Caco-2 (cell line): ENCODE measurements around the gene GPR3. TPM values are rescaled to one million over a fixed set of nuclear protein-coding genes. Genes with fewer than 3 reads are reported as not detected.

ENCODE experiments used
- BruUV-seq: library from RNA; stranded (reverse); fragments of 400-500 nt; replicated peaks from 2 replicates; lab custom pipeline; 2021; lab: Mats Ljungman, UMichigan
- CTCF ChIA-PET: fragments of 300-600 bp; sonication (Branson Sonifier 250); formaldehyde crosslinking; loops from one replicate; lab custom pipeline; 2022; ENCODE audit warnings: antibody characterized with exemption; lab: Charles Lee
- POLR2A ChIA-PET: fragments of 300-600 bp; sonication (Branson Sonifier 250); formaldehyde crosslinking; loops from one replicate; lab custom pipeline; 2022; ENCODE audit warnings: antibody characterized with exemption; lab: Charles Lee
- DNase-seq, 2 experiments: peaks; one replicate each; pipeline versions ENCODE4 v3.0.0 to v3.0.0-alpha.2; 2020 to 2022
- H3K27me3 ChIP-seq: replicated peaks from 2 replicates; pipeline ENCODE4 v1.6.0; 2011; ENCODE audit warnings: low read length; ENCODE audit not compliant: control insufficient read depth, insufficient read depth
- H3K36me3 ChIP-seq: 2 replicates; pipeline ENCODE4 v1.5.1; 2011; ENCODE audit warnings: low read length; ENCODE audit not compliant: control insufficient read depth, insufficient read depth
- H3K4me1 ChIP-seq: fragments of 250-450 bp; sonication (Bioruptor Pico); 2 replicates; pipeline ENCODE4 v1.5.1; 2020; ENCODE audit warnings: mild to moderate bottlenecking
- H3K4me3 ChIP-seq: 2 replicates; pipeline ENCODE4 v1.5.1; 2011; ENCODE audit warnings: low read depth, mild to moderate bottlenecking, control low read depth, low read length
- H3K9me3 ChIP-seq: fragments of 250-450 bp; sonication (Bioruptor Pico); 2 replicates; pipeline ENCODE4 v1.5.1; 2020; ENCODE audit warnings: mild to moderate bottlenecking, moderate library complexity
- H3K27ac Mint-ChIP-seq: one replicate; pipeline ENCODE4 v1.8.0; 2022; ENCODE audit warnings: mixed read lengths; ENCODE audit not compliant: unreplicated experiment
- H3K27me3 Mint-ChIP-seq: one replicate; pipeline ENCODE4 v1.8.0; 2022; ENCODE audit warnings: mixed read lengths; ENCODE audit not compliant: insufficient read depth, unreplicated experiment
- H3K36me3 Mint-ChIP-seq: one replicate; pipeline ENCODE4 v1.8.0; 2022; ENCODE audit warnings: mild to moderate bottlenecking, mixed read lengths; ENCODE audit not compliant: insufficient read depth, unreplicated experiment
- H3K4me1 Mint-ChIP-seq: one replicate; pipeline ENCODE4 v1.8.0; 2022; ENCODE audit warnings: low read depth, mixed read lengths; ENCODE audit not compliant: unreplicated experiment
- H3K4me3 Mint-ChIP-seq: one replicate; pipeline ENCODE4 v1.8.0; 2022; ENCODE audit warnings: mild to moderate bottlenecking, moderate library complexity, mixed read lengths; ENCODE audit not compliant: unreplicated experiment
- H3K9me3 Mint-ChIP-seq: one replicate; pipeline ENCODE4 v1.8.0; 2022; ENCODE audit warnings: mixed read lengths; ENCODE audit not compliant: unreplicated experiment
- intact Hi-C: fragments of 100-400 bp; cut with micrococcal nuclease; formaldehyde crosslinking; loops from one replicate; pipeline ENCODE4 v1.10.0; 2022; ENCODE audit not compliant: unreplicated experiment
- total RNA-seq: library from RNA; stranded (reverse); gene quantifications from 2 replicates; pipeline ENCODE4 v1.2.3, GENCODE V29; 2022
- TF ChIP-seq, protein P1 (sequence below), 2 experiments: fragments of 200-600 bp in 1 of 2; IDR thresholded peaks; 1 replicate in 1 of 2; 2 replicates in 1 of 2; pipeline versions ENCODE4 v1.5.1 to v1.8.0; 2011 to 2022; ENCODE audit warnings: antibody characterized with exemption in 1 of 2, control low read depth in 1 of 2, inconsistent platforms in 1 of 2, low read depth in 1 of 2, low read length in 1 of 2, mild to moderate bottlenecking in 1 of 2, moderate library complexity in 1 of 2; ENCODE audit not compliant: insufficient read depth in 1 of 2, severe bottlenecking in 1 of 2, unreplicated experiment in 1 of 2

GPR3 gene
- total RNA-seq, 1 experiment from 2014 or later = 0.91 TPM

DNA sequence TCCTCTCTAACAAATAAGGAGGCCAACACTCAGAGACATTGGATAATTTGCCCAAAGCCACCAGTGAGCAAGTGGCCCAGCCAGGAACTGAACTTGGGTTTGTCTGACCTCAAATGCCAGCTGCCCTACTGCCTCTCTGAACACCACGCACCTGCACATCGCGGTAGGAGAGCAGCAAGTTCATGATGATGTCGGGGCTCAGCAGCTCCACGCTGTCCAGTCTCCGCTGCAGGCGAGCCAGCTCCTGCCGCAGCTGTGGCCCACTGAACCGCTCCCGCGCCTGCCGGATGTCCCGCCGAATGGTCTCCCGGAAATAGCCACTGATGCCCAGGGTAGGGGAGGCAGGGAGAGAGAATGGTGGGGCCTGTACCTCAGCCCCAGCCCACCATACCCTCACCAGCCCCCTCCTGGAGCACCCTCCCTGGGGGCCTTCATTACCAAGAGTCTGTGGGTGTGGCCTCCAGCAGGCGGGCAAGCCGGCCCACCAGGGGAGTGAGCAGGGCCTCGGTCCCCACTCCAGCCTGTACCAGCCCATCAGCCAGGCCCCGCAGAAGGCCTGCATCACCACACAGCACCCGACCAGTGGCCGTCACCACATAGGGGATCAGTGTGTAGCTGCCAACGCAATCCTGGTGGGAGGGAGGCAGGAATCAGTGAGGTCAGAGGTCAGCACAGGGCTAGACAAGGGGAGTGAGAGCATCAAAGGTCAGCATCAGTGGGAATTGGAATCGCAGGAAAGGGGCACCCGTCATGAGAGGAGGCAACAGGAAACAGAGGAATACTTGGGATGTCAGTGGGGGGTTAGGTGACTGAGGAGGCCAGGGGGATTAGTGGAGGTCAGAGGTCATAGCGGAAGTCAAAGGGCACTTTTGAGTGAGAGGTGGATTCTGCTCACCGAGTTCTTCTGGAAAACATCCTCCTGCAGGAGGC lies 28.4 kb upstream of the GPR3 start:
- Mint-ChIP-seq H3K4me3 (peak overlapping the region; percentile 53), H3K36me3 (peaks cover 12% of the 10 kb centered on the region), H3K27ac (no peak overlapping the region), H3K27me3 (no peaks in the 10 kb centered on the region), H3K4me1 (peaks cover 7% of the 10 kb centered on the region), H3K9me3 (no peaks in the 10 kb centered on the region)
- Histone ChIP-seq H3K4me3 (no peak overlapping the region), H3K27me3 (no peaks in the 10 kb centered on the region), H3K36me3 (no peaks in the 10 kb centered on the region), H3K4me1 (peaks cover 16% of the 10 kb centered on the region), H3K9me3 (no peaks in the 10 kb centered on the region)
- ChIA-PET POLR2A (no interaction called here), CTCF (no interaction called here)
- no TSS peak for BruUV-seq
- TF ChIP-seq, protein P1, sequence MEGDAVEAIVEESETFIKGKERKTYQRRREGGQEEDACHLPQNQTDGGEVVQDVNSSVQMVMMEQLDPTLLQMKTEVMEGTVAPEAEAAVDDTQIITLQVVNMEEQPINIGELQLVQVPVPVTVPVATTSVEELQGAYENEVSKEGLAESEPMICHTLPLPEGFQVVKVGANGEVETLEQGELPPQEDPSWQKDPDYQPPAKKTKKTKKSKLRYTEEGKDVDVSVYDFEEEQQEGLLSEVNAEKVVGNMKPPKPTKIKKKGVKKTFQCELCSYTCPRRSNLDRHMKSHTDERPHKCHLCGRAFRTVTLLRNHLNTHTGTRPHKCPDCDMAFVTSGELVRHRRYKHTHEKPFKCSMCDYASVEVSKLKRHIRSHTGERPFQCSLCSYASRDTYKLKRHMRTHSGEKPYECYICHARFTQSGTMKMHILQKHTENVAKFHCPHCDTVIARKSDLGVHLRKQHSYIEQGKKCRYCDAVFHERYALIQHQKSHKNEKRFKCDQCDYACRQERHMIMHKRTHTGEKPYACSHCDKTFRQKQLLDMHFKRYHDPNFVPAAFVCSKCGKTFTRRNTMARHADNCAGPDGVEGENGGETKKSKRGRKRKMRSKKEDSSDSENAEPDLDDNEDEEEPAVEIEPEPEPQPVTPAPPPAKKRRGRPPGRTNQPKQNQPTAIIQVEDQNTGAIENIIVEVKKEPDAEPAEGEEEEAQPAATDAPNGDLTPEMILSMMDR (IDR thresholded peaks at IDR 0.05; ENCODE audit: insufficient read depth in 1 of 2, low read depth in 1 of 2, low read length in 1 of 2, severe bottlenecking in 1 of 2, unreplicated experiment in 1 of 2) = no peak
- intact Hi-C loops = no loop called here
- no peak for DNase-seq

DNA sequence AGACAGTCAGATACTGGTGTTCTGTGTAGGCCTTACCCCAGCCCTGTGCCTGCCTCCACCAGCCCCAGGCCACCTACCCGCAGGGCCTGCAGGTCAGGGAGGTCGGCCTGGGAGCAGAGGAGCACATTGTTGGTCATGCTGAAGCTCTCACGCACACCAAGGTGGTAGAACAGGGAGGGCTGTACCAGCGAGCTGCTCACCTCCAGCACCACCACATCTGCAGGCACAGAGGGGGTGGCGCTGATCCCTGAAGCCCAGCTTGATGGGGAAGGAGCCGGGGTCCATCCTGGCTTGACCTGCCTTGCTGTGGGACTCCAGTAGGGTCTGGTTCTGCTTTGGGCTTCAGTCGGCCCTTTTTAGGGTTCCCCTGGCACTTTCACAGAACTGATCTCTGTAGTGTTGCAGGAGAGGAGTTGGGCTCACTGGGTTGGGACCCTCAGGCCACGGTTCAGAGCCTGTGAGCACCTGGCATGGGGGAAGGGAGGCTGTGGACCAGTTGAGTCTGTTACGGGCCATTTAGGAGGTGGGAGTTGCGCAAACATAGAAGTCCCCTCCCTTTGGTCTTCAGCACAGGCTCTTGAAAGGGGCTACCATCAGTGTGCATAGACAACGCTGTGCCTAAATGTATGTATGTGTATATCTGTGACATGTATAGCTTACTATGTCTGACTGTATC lies 27.6 kb upstream of the GPR3 start:
- intact Hi-C loops = loop anchor here (1.0 kb wide), 1 partner anchor 23 kb away; no protein-coding TSS in a partner anchor
- no peak for DNase-seq
- H3K4me3 Mint-ChIP-seq = peak overlapping the region; percentile 98
- H3K36me3 ChIP-seq = no peaks in the 10 kb centered on the region
- H3K4me3 ChIP-seq = peak overlapping the region; percentile 18; the same call in 1 of the 2 replicates
- ChIA-PET CTCF (interaction anchor here (0.5 to 3.2 kb wide), 12 partner anchors 8 to 1278 kb away, joined by 3 to 28 read pairs (median 6); partner anchors contain the start of gene TAF12), POLR2A (interaction anchor here (0.9 to 1.9 kb wide), 3 partner anchors 11 to 42 kb away, joined by 7 to 13 read pairs (median 9); no protein-coding TSS in a partner anchor)
- H3K27ac Mint-ChIP-seq = peak overlapping the region; percentile 85
- H3K9me3 ChIP-seq = no peaks in the 10 kb centered on the region
- H3K27me3 ChIP-seq = no peaks in the 10 kb centered on the region
- no peaks in the 10 kb centered on the region for H3K27me3 Mint-ChIP-seq
- H3K4me1 Mint-ChIP-seq = peaks cover 7% of the 10 kb centered on the region
- TF ChIP-seq, protein P1 (IDR thresholded peaks at IDR 0.05; ENCODE audit: insufficient read depth in 1 of 2, low read depth in 1 of 2, low read length in 1 of 2, severe bottlenecking in 1 of 2, unreplicated experiment in 1 of 2) = no peak
- H3K4me1 ChIP-seq = peaks cover 16% of the 10 kb centered on the region
- H3K9me3 Mint-ChIP-seq = no peaks in the 10 kb centered on the region
- H3K36me3 Mint-ChIP-seq = peaks cover 12% of the 10 kb centered on the region
- BruUV-seq = no TSS peak
